Gastrocnemius medialis (tissue), 4 donors: ENCODE data around the gene ZNF221. TPM values are rescaled to one million over a fixed set of nuclear protein-coding genes. Genes with fewer than 3 reads are reported as not detected.
A peak's percentile ranks its signal among the peaks of the same experiment; 100 is the strongest.

ENCODE experiments used
- ATAC-seq, 2 donors: fragments of 150-250 bp; one replicate each; pipeline ENCODE4 v1.9.1; 2016
- DNase-seq, 2 donors: peaks; one replicate each; pipeline ENCODE4 v3.0.0-alpha.2; 2019
- H3K27ac ChIP-seq, 4 donors: fragments of 200-600 bp; sonication (generic); 1 replicate in 1 of 4; 2 replicates in 3 of 4; pipeline ENCODE4 v1.5.1; 2016 to 2018; ENCODE audit warnings: mild to moderate bottlenecking in 2 of 4, moderate library complexity in 1 of 4
- H3K27me3 ChIP-seq, 3 donors: fragments of 200-600 bp; sonication (generic) in 2 of 3; 1 replicate in 1 of 3; 2 replicates in 2 of 3; pipeline versions ENCODE4 v1.5.1 to v1.6.0; 2016 to 2019; ENCODE audit warnings: mild to moderate bottlenecking in 1 of 3, moderate library complexity in 1 of 3
- H3K36me3 ChIP-seq, 2 donors: fragments of 200-600 bp; sonication (generic) in 1 of 2; one replicate each; pipeline ENCODE4 v1.5.1; 2017 to 2018
- H3K4me1 ChIP-seq, 2 donors: fragments of 200-600 bp; sonication (generic) in 1 of 2; one replicate each; pipeline ENCODE4 v1.5.1; 2016 to 2017; ENCODE audit warnings: mild to moderate bottlenecking in 2 of 2
- H3K4me3 ChIP-seq, 4 donors: fragments of 200-600 bp; sonication (generic) in 3 of 4; 1 replicate in 1 of 4; 2 replicates in 3 of 4; pipeline ENCODE4 v1.5.1; 2016 to 2019; ENCODE audit warnings: mild to moderate bottlenecking in 2 of 4
- H3K9me3 ChIP-seq, 3 donors: fragments of 200-600 bp; sonication (generic) in 2 of 3; 1 replicate in 1 of 3; 2 replicates in 2 of 3; pipeline ENCODE4 v1.5.1; 2016 to 2019
- POLR2A ChIP-seq, 2 donors: fragments of 450-650 bp; IDR thresholded peaks; one replicate each; pipeline ENCODE4 v1.6.1; 2017; ENCODE audit warnings: antibody characterized with exemption in 2 of 2, mild to moderate bottlenecking in 2 of 2, moderate library complexity in 2 of 2
- in situ Hi-C, 4 donors: fragments of 200-750 bp; cut with MboI; loops; one replicate each; pipeline versions ENCODE4 v1.15.0 to v1.8.0; 2017; ENCODE audit warnings: low sequenced_read_pairs in 4 of 4
- intact Hi-C: fragments of 100-400 bp; cut with DNase I; formaldehyde crosslinking; loops from one replicate; pipeline ENCODE4 v1.15.1; 2023; ENCODE audit warnings: low total_unique reads
- total RNA-seq, 4 donors: library from RNA; depleted of rRNA; stranded (reverse); fragments of >200 nt; gene quantifications; one replicate each; pipeline versions ENCODE4 v1.1.0 to v1.2.3, GENCODE V29; 2016
- TF ChIP-seq, protein P1 (sequence below), 5 experiments: fragments of 450-650 bp in 3 of 5; fragments of 200-600 bp in 2 of 5; sonication (generic) in 2 of 5; IDR thresholded peaks in 4 of 5; conservative IDR thresholded peaks in 1 of 5; 1 replicate in 4 of 5; 2 replicates in 1 of 5; pipeline ENCODE4 v1.5.1; 2016 to 2019; ENCODE audit warnings: antibody characterized with exemption in 5 of 5, mild to moderate bottlenecking in 3 of 5, moderate library complexity in 3 of 5

ZNF221 gene
- total RNA-seq, 4 donors from 2014 or later = 0.76 to 15.3 (median 0.96) TPM

DNA sequence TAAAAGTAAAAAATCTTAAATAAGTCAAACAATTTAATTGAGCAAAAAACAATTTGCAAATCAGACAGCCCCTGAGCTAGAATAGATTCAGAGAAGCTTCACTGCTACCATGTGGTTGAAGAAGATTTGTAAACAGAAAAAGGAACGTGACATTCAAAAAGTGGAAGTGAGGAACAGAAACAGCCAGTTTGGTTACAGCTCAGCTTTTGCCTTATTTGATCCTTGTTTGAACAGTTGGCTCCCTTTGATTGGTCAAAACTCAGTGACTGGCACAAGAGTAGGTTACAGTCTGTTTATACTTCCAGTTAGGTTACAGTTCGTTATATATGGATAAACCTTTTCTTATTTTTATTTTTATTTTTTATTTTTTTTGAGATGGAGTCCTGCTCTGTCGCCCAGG is 5.8 kb downstream of the ZNF221 start:
- intact Hi-C loops = loop anchor here (10.0 kb wide), 1 partner anchor 98 kb away; the partner anchor contains the start of gene ZNF223
- no peak for TF ChIP-seq POLR2A (IDR thresholded peaks at IDR 0.05)
- TF ChIP-seq, protein P1, sequence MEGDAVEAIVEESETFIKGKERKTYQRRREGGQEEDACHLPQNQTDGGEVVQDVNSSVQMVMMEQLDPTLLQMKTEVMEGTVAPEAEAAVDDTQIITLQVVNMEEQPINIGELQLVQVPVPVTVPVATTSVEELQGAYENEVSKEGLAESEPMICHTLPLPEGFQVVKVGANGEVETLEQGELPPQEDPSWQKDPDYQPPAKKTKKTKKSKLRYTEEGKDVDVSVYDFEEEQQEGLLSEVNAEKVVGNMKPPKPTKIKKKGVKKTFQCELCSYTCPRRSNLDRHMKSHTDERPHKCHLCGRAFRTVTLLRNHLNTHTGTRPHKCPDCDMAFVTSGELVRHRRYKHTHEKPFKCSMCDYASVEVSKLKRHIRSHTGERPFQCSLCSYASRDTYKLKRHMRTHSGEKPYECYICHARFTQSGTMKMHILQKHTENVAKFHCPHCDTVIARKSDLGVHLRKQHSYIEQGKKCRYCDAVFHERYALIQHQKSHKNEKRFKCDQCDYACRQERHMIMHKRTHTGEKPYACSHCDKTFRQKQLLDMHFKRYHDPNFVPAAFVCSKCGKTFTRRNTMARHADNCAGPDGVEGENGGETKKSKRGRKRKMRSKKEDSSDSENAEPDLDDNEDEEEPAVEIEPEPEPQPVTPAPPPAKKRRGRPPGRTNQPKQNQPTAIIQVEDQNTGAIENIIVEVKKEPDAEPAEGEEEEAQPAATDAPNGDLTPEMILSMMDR (IDR thresholded peaks at IDR 0.05 in 4 of 5, conservative IDR thresholded peaks at IDR 0.05 in 1 of 5) = no peak
- H3K4me1 ChIP-seq = no peaks in the 10 kb centered on the region
- in situ Hi-C loops = loop anchor here in 1 of 4 donors (10.0 kb wide), 1 partner anchor 132 kb away; the partner anchor contains the start of gene ZNF283
- DNase-seq = no peak
- H3K27me3 ChIP-seq = no peaks in the 10 kb centered on the region
- no peak for ATAC-seq
- H3K27ac ChIP-seq = no peak overlapping the region
- no peak overlapping the region for H3K4me3 ChIP-seq
- peaks cover 0 to 22% of the 10 kb centered on the region in 2 donors for H3K36me3 ChIP-seq
- H3K9me3 ChIP-seq = peaks cover 0 to 19% (median 14%) of the 10 kb centered on the region in 3 donors

DNA sequence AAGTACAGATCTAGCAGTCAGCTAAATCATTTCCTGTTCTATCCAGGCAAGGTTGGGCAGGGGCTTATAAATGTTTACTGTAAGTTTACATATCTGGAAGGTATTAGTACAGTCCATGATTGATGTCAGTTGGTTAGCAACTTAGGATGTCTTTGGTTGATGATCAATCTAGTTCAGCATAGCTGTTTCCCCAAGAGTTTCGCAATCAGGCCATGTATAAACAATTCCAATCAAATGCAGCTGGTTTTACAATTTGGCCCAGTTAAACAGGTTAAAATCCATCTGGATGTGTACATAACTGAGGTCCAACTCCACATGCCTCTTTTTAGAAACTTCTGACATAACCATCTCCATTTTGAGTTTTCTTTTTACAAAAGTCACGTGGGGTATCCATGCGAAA is 6.9 kb downstream of the ZNF221 start:
- no peak for ATAC-seq
- H3K4me3 ChIP-seq = no peak overlapping the region
- intact Hi-C loops (loop anchor here (10.0 kb wide), 1 partner anchor 97 kb away; the partner anchor contains the start of gene ZNF223), in situ Hi-C loops (loop anchor here in 1 of 4 donors (10.0 kb wide), 1 partner anchor 133 kb away; the partner anchor contains the start of gene ZNF283)
- no peak for DNase-seq
- H3K36me3 ChIP-seq = peaks cover 0 to 32% of the 10 kb centered on the region in 2 donors
- H3K9me3 ChIP-seq = peaks cover 0 to 26% (median 14%) of the 10 kb centered on the region in 3 donors
- no peaks in the 10 kb centered on the region for H3K27me3 ChIP-seq
- H3K4me1 ChIP-seq = no peaks in the 10 kb centered on the region
- no peak for TF ChIP-seq POLR2A (IDR thresholded peaks at IDR 0.05)
- TF ChIP-seq, protein P1 (IDR thresholded peaks at IDR 0.05 in 4 of 5, conservative IDR thresholded peaks at IDR 0.05 in 1 of 5) = no peak
- H3K27ac ChIP-seq = no peak overlapping the region

DNA sequence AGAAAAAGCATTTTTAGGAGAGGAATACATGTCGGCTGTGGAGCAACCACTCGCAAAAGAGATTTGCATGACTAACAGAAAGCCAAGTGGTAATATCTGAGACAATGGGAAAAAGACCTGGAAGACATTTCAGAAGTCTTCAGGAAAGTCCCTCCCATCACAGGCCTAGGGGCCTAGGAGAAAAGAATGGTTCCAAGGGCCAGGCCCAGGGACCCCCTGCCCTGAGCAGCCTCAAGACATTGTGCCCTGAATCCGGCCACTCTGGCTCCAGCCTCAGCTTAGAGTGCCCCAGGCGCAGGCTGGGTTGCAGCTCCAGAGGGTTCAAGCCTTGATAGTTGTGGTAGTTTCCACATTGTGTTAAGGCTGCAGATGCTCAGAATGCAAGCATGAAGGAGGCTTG is 9.4 kb downstream of the ZNF221 start:
- TF ChIP-seq POLR2A (IDR thresholded peaks at IDR 0.05) = no peak
- TF ChIP-seq, protein P1 (IDR thresholded peaks at IDR 0.05 in 4 of 5, conservative IDR thresholded peaks at IDR 0.05 in 1 of 5) = no peak
- ATAC-seq = no peak
- H3K4me3 ChIP-seq = no peak overlapping the region
- intact Hi-C loops = no loop called here
- H3K9me3 ChIP-seq = peaks cover 0 to 41% (median 24%) of the 10 kb centered on the region in 3 donors
- peaks cover 3 to 45% of the 10 kb centered on the region in 2 donors for H3K36me3 ChIP-seq
- in situ Hi-C loops = no loop called here
- no peaks in the 10 kb centered on the region for H3K4me1 ChIP-seq
- no peaks in the 10 kb centered on the region for H3K27me3 ChIP-seq
- H3K27ac ChIP-seq = no peak overlapping the region
- DNase-seq = no peak

DNA sequence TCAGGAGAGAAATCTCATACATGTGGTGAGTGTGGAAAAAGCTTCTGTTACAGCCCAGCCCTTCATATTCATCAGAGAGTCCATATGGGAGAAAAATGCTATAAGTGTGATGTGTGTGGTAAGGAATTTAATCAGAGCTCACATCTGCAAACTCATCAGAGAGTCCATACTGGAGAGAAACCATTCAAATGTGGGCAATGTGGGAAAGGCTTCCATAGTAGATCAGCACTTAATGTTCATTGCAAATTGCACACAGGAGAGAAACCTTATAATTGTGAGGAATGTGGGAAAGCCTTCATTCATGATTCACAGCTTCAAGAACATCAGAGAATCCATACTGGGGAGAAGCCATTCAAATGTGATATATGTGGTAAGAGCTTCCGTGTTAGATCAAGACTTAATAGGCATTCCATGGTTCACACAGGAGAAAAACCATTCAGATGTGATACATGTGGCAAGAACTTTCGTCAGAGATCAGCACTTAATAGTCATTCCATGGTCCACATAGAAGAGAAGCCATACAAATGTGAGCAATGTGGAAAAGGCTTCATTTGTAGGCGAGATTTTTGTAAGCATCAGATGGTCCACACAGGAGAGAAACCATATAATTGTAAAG is 15.2 kb downstream of the ZNF221 start:
- peaks cover 14 to 93% of the 10 kb centered on the region in 2 donors for H3K36me3 ChIP-seq
- H3K9me3 ChIP-seq = peaks cover 5 to 73% (median 41%) of the 10 kb centered on the region in 3 donors
- DNase-seq (no peak), ATAC-seq (no peak)
- no peaks in the 10 kb centered on the region for H3K4me1 ChIP-seq
- H3K27me3 ChIP-seq = no peaks in the 10 kb centered on the region
- peak overlapping the region in 1 of 4 donors; percentile 35 for H3K4me3 ChIP-seq
- H3K27ac ChIP-seq = no peak overlapping the region
- intact Hi-C loops = no loop called here
- TF ChIP-seq POLR2A (IDR thresholded peaks at IDR 0.05) = no peak
- TF ChIP-seq, protein P1 (IDR thresholded peaks at IDR 0.05 in 4 of 5, conservative IDR thresholded peaks at IDR 0.05 in 1 of 5) = no peak
- in situ Hi-C loops = no loop called here
